ENCODE results near the gene RTF2. TPM values are rescaled to one million over a fixed set of nuclear protein-coding genes. Genes with fewer than 3 reads are reported as not detected.
"Not testable (repeated sequence)": the region's sequence is repeated elsewhere in the genome, so short reads cannot be mapped to it uniquely, and the experiment has no call there.

RTF2 gene
- total RNA-seq, 2 experiments from 2014 or later: 70.3 to 76.3 TPM

- not testable (repeated sequence) for H3K27ac Mint-ChIP-seq, H3K27me3 Mint-ChIP-seq, DNase-seq
These were observed 56.0 kb downstream of the RTF2 start, which contains the start of gene FAM209A for GRCh38 chr20:56524444-56524843. FAM209A (plus strand) TSS chr20:56524744; CDS start chr20:56524809, 65 bp downstream.

GRCh38 chr20:56527521-56527920 lies 59.1 kb downstream of the RTF2 start:
- no peak for DNase-seq
- Mint-ChIP-seq H3K36me3 (no peaks in the 10 kb centered on the region), H3K27ac (no peak overlapping the region), H3K4me1 (no peaks in the 10 kb centered on the region), H3K9me3 (no peaks in the 10 kb centered on the region), H3K27me3 (no peaks in the 10 kb centered on the region), H3K4me3 (no peak overlapping the region)

More at GRCh38 chr20:56524444-56524843, 56.0 kb downstream of the RTF2 start, which contains the start of gene FAM209A:
- not testable (repeated sequence) for H3K4me3 Mint-ChIP-seq, H3K4me1 Mint-ChIP-seq
- peaks cover 12% of the 10 kb centered on the region for H3K9me3 Mint-ChIP-seq
- H3K36me3 Mint-ChIP-seq: peaks cover 30% of the 10 kb centered on the region

GRCh38 chr20:56532946-56533345 lies 64.5 kb downstream of the RTF2 start, which contains the start of gene FAM209B:
FAM209B (plus strand) TSS chr20:56533246; CDS start chr20:56533342, 96 bp downstream.
- not testable (repeated sequence) for H3K27me3 Mint-ChIP-seq, H3K4me3 Mint-ChIP-seq, H3K36me3 Mint-ChIP-seq, H3K9me3 Mint-ChIP-seq, H3K27ac Mint-ChIP-seq, H3K4me1 Mint-ChIP-seq, DNase-seq

- no peaks in the 10 kb centered on the region for H3K4me1 Mint-ChIP-seq
- H3K27ac Mint-ChIP-seq: no peak overlapping the region
- DNase-seq: no peak
- no peaks in the 10 kb centered on the region for H3K9me3 Mint-ChIP-seq
- no peaks in the 10 kb centered on the region for H3K27me3 Mint-ChIP-seq
- peaks cover 2% of the 10 kb centered on the region for H3K36me3 Mint-ChIP-seq
- H3K4me3 Mint-ChIP-seq: no peak overlapping the region
These were observed 69.6 kb downstream of the RTF2 start for GRCh38 chr20:56537997-56538396.

GRCh38 chr20:56540415-56540814 lies 72.0 kb downstream of the RTF2 start:
- Mint-ChIP-seq H3K4me1 (no peaks in the 10 kb centered on the region), H3K27me3 (no peaks in the 10 kb centered on the region), H3K4me3 (no peak overlapping the region), H3K9me3 (no peaks in the 10 kb centered on the region), H3K27ac (no peak overlapping the region), H3K36me3 (no peaks in the 10 kb centered on the region)
- DNase-seq: no peak

GRCh38 chr20:56542489-56543030 lies 74.1 kb downstream of the RTF2 start:
- Mint-ChIP-seq H3K27me3 (no peaks in the 10 kb centered on the region), H3K4me3 (no peak overlapping the region), H3K9me3 (no peaks in the 10 kb centered on the region), H3K36me3 (no peaks in the 10 kb centered on the region), H3K27ac (no peak overlapping the region), H3K4me1 (no peaks in the 10 kb centered on the region)
- no peak for DNase-seq

GRCh38 chr20:56551571-56551970 lies 83.1 kb downstream of the RTF2 start:
- no peak for DNase-seq
- H3K36me3 Mint-ChIP-seq: no peaks in the 10 kb centered on the region
- no peak overlapping the region for H3K4me3 Mint-ChIP-seq
- H3K4me1 Mint-ChIP-seq: peaks cover 8% of the 10 kb centered on the region
- H3K27ac Mint-ChIP-seq: no peak overlapping the region
- H3K9me3 Mint-ChIP-seq: no peaks in the 10 kb centered on the region
- no peaks in the 10 kb centered on the region for H3K27me3 Mint-ChIP-seq

- Mint-ChIP-seq H3K27me3 (no peaks in the 10 kb centered on the region), H3K27ac (no peak overlapping the region), H3K9me3 (no peaks in the 10 kb centered on the region), H3K4me3 (no peak overlapping the region), H3K36me3 (no peaks in the 10 kb centered on the region), H3K4me1 (peaks cover 8% of the 10 kb centered on the region)
- DNase-seq: no peak
These were observed 84.6 kb downstream of the RTF2 start for GRCh38 chr20:56552911-56553629.

- no peak for DNase-seq
- Mint-ChIP-seq H3K4me1 (peaks cover 8% of the 10 kb centered on the region), H3K9me3 (no peaks in the 10 kb centered on the region), H3K4me3 (no peak overlapping the region), H3K36me3 (no peaks in the 10 kb centered on the region), H3K27ac (no peak overlapping the region), H3K27me3 (peaks cover under 1% of the 10 kb centered on the region)
These were observed 86.4 kb downstream of the RTF2 start for GRCh38 chr20:56554869-56555268.

- DNase-seq: no peak
- Mint-ChIP-seq H3K27ac (no peak overlapping the region), H3K36me3 (no peaks in the 10 kb centered on the region), H3K4me3 (no peak overlapping the region), H3K27me3 (peaks cover 3% of the 10 kb centered on the region), H3K9me3 (no peaks in the 10 kb centered on the region), H3K4me1 (peaks cover 8% of the 10 kb centered on the region)
These were observed 90.5 kb downstream of the RTF2 start for GRCh38 chr20:56558968-56559367.

GRCh38 chr20:56564526-56564925 lies 96.1 kb downstream of the RTF2 start:
- not testable (repeated sequence) for DNase-seq, H3K4me3 Mint-ChIP-seq, H3K27me3 Mint-ChIP-seq, H3K36me3 Mint-ChIP-seq, H3K9me3 Mint-ChIP-seq, H3K27ac Mint-ChIP-seq, H3K4me1 Mint-ChIP-seq

- no peak for DNase-seq
- no peak overlapping the region for H3K4me3 Mint-ChIP-seq
- no peaks in the 10 kb centered on the region for H3K4me1 Mint-ChIP-seq
- no peaks in the 10 kb centered on the region for H3K36me3 Mint-ChIP-seq
- H3K9me3 Mint-ChIP-seq: no peaks in the 10 kb centered on the region
- peaks cover 5% of the 10 kb centered on the region for H3K27me3 Mint-ChIP-seq
- H3K27ac Mint-ChIP-seq: no peak overlapping the region
These were observed 97.1 kb downstream of the RTF2 start for GRCh38 chr20:56565511-56565910.

GRCh38 chr20:56566621-56567020 lies 98.2 kb downstream of the RTF2 start:
- no peaks in the 10 kb centered on the region for H3K4me1 Mint-ChIP-seq
- H3K9me3 Mint-ChIP-seq: no peaks in the 10 kb centered on the region
- no peak for DNase-seq
- H3K4me3 Mint-ChIP-seq: no peak overlapping the region
- no peaks in the 10 kb centered on the region for H3K36me3 Mint-ChIP-seq
- H3K27ac Mint-ChIP-seq: no peak overlapping the region
- peaks cover 5% of the 10 kb centered on the region for H3K27me3 Mint-ChIP-seq

All from activated naive CD8-positive, alpha-beta T cell treated with anti-CD3 and anti-CD28 coated beads for 36 hours (primary cell).